Erythroblast (primary cell): ENCODE measurements around the gene CDYL2.

Experiments used
- DNase-seq, 2 experiments: peaks; one replicate each; lab custom pipeline; 2025; lab: John Stamatoyannopoulos, UW
- GATA1 ChIP-seq: IDR thresholded peaks from 2 replicates; pipeline ENCODE4 v1.6.1; 2011; ENCODE audit warnings: low read depth, mild to moderate bottlenecking, control low read depth, low read length, moderate library complexity
- POLR2A ChIP-seq: IDR thresholded peaks from 2 replicates; pipeline ENCODE4 v1.6.1; 2011; ENCODE audit warnings: mild to moderate bottlenecking, low read length

Gene CDYL2

DNA sequence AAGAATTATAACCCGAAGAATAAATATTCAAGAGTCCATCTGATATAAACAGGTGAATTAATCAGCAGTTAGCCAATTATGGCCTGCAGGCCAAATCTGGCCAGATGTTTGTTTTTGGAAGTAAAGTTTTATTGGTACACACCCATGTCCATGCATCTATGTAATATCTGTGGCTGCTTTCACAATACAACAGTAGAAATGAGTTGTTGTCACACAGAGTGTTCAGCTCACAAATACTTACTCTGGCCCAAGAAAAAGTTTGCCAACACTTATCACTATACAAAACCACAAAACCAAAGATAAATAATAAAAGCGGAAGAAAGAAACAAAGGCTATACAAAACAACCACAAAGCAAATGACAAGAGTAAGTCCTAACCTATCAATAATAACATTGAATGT is 109.4 kb downstream of the CDYL2 start:
- DNase-seq, result no peak
- no peak for TF ChIP-seq POLR2A
- TF ChIP-seq GATA1, result no peak

DNA sequence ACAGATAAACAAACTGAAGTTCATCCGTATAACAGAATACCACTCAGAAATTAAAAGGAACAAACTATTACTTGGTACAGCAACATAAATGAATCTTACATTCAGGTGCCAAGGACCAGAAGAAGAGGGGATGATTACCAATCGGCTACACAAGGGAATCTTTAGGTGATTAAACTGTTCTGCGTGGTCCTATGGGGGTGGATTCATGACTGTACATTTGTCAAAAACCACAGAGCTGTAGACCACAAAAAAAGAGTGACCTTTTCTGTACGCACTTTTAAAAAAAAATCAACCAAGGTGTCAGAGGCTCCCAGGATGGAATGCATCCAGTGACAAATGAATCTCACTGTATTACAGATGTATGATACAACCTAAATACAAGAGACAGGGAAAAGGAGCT is 110.8 kb downstream of the CDYL2 start:
- TF ChIP-seq GATA1, result no peak
- no peak for TF ChIP-seq POLR2A
- DNase-seq, result no peak

DNA sequence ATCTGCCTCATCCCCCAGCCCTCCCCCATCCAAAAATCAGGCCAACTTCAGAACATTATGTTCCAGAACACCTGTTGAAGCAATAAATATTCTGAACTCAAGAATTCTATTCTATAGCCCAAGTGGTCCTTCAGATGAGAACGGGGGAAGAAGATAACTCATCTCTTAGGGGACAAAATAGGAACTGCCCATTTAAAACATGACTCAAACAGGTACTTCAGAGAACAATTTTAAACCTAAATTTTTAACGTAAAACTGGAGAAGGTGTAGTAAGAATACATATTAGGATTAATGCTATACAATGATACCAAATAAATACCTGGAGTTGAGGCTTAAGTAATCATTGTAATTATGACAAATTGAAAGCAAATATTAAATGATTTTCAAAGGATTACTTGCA is 112.1 kb downstream of the CDYL2 start:
- TF ChIP-seq POLR2A (no peak), GATA1 (no peak)
- DNase-seq, result no peak

DNA sequence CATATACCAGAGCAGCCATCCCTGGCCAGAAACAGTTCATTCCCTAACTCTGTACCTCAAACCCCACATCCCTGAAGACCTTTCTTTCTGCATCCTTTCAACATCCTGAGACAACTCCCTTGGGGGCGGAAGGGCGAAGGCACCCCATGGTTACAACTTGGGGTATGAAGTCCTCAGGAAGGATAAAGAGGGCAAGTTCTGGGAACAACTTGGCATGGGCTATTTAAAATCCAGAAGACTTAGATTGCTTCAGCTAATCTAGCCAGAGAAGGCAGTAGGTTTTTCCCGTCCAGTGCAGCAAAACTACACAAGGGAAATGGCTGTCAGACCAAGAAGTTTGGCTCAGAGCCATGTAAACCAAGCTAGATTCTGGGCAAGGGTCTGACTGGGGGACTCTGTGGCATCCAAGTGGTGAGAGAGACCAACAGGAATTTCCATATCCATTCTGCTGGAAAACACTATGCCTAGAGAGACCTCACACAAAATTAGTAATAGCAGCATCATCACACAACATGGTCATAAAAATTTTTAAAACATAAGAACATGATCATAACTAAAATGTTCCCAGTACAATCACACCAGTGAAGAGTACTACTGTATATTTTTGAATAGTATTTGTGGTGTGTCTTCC is 113.2 kb downstream of the CDYL2 start:
- TF ChIP-seq POLR2A (no peak), GATA1 (no peak)
- no peak for DNase-seq

DNA sequence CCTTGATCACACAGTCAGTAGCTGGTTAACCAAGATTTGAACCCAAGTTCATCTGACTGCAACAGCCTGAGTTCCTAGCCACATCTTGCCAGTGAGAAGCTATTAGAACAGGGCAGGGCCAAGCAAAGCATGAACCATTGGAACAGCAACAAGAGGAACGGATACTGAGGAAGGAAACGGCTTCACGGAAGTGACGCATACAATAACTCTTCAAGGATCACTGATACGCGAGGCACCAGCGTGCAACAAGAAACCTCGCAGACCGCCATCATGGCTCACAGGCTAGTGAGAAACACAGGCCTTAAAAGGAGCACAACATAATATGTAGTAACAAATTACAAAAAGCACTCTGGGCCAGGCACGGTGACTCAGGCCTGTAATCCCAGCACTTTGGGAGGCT is 114.9 kb downstream of the CDYL2 start:
- TF ChIP-seq POLR2A, result no peak
- TF ChIP-seq GATA1, result no peak
- DNase-seq, result no peak

DNA sequence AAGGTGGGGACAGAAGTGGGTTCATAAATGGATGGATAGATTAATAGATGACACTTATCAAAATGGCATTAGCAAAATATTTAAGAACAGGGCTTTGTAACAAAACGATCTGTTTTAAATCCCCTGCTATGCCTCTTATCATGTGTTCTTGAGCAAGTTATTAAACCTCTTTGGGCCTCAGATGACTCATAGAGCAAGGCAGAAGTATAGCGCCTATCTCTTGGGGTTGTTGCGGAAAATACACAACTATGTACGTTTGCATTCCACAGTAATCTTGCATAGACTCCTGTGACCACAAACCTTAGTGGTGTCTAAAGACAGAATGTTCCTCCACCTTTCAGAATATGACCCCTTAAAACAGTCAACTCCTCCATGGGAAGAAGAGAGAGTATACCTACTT is 116.8 kb downstream of the CDYL2 start:
- DNase-seq, result no peak

DNA sequence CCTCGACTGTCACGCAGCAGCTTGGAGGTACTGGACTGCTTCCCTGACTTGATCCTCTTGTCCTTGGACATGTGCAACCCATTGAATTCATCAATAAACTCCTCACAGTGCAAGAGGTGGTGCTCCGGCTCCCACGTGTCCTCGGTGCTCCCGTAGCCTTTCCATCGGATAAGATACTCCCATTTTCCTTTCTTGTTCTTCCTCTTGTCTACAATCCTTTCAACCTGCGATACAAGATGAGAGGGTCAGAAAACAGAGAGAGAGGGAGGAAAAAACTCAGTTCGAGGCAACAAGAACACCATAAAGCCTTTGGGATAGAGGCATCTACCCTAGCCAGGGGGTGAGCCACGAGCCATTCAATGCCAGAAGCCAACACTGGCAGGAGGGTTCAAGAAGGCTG is 119.5 kb downstream of the CDYL2 start:
- TF ChIP-seq GATA1 (no peak), POLR2A (no peak)
- DNase-seq, result no peak

More for the DNA sequence above, 116.8 kb downstream of the CDYL2 start:
- TF ChIP-seq GATA1, result no peak
- no peak for TF ChIP-seq POLR2A

DNA sequence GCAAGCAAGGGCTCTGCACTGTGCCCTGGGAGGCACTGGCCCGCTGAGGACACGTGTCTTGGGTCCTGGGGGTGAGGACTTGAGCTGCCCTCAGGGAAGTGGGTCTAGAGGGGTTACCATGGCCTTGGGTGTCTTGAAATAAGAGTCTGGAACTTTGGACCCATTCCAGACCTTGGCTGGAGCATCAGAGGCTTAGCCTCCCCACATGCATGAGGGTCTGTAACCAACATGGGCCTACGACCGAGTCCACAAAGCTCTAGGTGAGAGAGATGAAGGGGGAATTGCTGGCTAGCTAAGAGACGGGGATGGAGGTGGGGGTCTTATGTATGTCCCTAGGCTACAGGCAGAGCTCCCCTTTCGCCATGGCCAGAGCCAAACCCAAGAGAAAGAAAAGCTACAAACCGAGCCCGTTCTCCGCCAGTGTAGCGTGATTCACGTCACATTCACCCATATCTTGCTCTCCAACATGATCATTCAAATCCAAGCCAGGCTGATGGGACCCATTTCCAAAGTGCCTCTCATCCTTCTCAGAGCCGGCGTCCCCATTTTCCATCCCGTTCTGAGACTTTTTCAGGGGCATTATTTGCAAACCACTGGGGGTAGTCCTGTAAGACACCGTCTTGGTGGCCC is 120.1 kb downstream of the CDYL2 start:
- DNase-seq, result no peak
- TF ChIP-seq GATA1, result no peak
- no peak for TF ChIP-seq POLR2A

DNA sequence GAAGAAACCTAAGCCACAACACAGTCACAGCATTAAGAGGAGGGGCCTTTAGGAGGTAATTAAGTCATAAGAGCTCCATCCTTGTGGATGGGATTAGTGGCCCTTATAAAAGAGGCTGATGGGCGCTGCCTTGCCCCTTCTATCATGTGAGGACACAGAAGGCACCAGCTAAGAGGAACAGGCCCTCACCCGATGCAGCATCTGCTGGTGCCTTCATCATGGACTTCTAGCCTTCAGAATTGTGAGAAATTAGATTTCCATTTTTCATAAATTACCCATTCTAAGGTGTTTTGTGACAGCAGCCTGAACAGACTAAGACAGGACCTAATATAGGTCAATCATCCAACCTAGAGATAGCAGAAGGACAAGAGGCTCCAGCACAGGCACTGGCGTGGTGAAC is 120.8 kb downstream of the CDYL2 start:
- TF ChIP-seq POLR2A (no peak), GATA1 (no peak)
- no peak for DNase-seq

DNA sequence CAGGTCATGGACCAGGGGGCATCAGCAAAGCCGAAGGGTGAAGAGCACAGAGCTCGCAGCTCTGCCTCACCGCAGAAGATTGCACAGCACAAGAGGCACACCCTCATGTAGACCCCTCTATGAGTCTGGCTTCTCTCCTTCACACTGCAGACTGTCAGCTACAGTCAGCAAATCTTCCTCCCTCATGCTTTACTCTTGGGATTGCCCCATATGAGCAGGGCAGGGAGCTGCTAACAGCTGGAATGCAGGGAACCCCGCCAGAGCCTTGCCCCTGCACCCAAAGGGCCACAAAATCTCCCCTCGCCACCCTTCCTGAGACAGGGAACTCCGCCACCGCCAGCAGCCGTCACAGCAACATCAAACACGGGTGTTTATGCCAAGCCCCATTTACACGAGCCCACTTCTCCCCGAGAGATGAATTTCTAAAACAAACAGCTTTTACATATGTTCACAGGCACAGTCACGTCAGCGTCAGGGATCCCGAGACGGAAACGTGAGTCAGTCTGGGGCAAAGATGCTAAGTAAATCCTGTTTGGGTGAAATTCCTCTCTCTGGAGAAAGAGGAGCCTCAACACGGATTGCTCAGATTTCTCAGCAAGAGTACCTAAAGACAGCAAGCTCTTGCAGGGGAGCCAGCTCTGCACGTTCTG is 121.9 kb downstream of the CDYL2 start:
- TF ChIP-seq GATA1 (no peak), POLR2A (no peak)
- no peak for DNase-seq

DNA sequence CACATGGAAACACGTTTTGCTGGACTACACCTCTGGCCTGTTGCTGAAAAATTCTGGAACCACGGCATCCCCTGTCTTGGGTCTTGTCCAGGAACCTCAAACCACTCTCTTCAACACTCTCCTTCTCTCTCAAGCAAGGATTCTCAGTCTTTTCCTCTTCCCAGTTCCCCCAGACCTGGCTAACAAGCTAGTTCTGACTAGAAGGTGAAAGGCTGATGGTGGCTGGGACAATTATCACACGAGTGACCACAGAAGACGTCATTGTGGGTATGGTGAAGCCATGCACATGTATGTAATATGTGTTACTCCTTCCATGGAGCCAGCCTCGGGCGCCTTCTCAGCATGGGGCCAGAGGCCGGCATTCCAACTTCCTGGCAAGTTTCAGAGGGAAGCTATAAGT is 123.0 kb downstream of the CDYL2 start:
- DNase-seq, result no peak
- TF ChIP-seq POLR2A (no peak), GATA1 (no peak)

DNA sequence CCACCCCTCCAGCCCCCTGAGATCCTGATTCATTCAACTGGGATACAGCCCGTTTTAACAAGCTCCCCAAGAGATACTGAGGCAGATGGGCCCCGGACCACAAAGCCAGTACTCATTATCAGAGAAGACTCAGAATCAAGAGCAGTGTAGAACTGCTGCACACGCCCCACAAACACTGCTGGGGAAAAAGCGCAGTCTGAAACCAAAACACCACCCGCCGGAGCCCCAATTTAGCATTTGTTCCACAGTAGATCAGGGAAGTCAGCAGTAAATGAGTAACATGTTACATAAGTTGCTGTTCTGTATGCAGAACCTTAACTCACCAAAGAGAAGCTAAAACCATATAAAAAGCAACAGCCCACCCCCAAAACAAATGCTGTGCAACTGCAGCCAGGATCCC is 123.6 kb downstream of the CDYL2 start:
- TF ChIP-seq POLR2A (no peak), GATA1 (no peak)
- no peak for DNase-seq

DNA sequence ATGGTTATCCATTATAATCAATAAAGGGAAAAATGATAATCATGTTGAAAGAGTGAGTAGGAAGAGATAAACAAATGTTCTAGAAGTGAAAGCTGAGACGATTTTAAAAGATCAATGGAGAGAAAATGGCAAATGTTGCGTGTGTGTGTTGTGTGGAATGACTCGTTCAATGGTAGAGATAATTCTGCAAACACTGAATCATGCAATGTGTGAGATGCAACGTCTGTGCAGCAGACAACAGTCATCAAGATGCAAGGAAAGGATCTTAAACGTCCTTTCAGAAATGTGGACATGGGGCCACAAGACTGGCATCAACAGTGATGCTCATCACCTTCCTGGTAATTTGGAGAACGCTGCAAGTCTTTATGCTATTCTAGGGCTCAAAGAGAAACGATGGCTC is 124.4 kb downstream of the CDYL2 start:
- no peak for DNase-seq
- TF ChIP-seq GATA1 (no peak), POLR2A (no peak)

DNA sequence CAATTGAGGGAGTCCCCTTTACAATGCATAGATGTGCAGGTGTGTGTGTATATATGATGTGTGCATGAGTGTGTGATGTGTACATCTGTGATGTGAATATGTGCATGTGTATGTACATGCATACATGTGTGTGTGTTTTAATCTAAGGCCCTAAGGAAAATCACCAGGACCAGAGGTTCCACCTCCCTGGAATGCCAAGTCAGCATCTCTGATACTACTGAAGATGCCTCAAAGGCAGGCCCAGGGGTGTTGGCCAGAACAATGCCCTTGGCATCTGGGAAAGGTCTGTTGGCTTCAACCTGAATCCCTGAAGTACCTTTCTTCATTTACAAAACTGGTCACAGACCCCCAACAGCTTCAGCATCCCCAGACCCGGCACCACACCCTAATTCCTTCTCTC is 129.5 kb downstream of the CDYL2 start:
- DNase-seq, result no peak
- TF ChIP-seq GATA1 (no peak), POLR2A (no peak)
